ENCODE data around the gene FAM151A.

The FAM151A gene

GRCh38 chr1:54623216-54624007 is at the start of gene FAM151A:
TSS of gene FAM151A (minus strand) at chr1:54623525. CDS start at chr1:54623395, 130 bp downstream.
- DNase-seq (ENCODE audit: low read depth) = no peak
- no peak within 1 kb of the TSS for H3K4me3 ChIP-seq (ENCODE audit: low read depth, low read length)
- TF ChIP-seq CTCF (IDR thresholded peaks at IDR 0.05; ENCODE audit: low read depth, low read length, missing control alignments) = no peak

GRCh38 chr1:54671985-54672608 is 48.8 kb upstream of the FAM151A start:
- TF ChIP-seq CTCF (IDR thresholded peaks at IDR 0.05; ENCODE audit: low read depth, low read length, missing control alignments) = peak; percentile 98
- DNase-seq (ENCODE audit: low read depth) = peak; percentile 19

GRCh38 chr1:54668567-54668966 is 45.2 kb upstream of the FAM151A start:
- no peak overlapping the region for H3K4me3 ChIP-seq (ENCODE audit: low read depth, low read length)
- DNase-seq (ENCODE audit: low read depth) = no peak
- TF ChIP-seq CTCF (IDR thresholded peaks at IDR 0.05; ENCODE audit: low read depth, low read length, missing control alignments) = peak; percentile 28

More at GRCh38 chr1:54671985-54672608, 48.8 kb upstream of the FAM151A start:
- no peak overlapping the region for H3K4me3 ChIP-seq (ENCODE audit: low read depth, low read length)

GRCh38 chr1:54667797-54668196 is 44.5 kb upstream of the FAM151A start:
- DNase-seq (ENCODE audit: low read depth) = no peak
- no peak for TF ChIP-seq CTCF (IDR thresholded peaks at IDR 0.05; ENCODE audit: low read depth, low read length, missing control alignments)
- H3K4me3 ChIP-seq (ENCODE audit: low read depth, low read length) = no peak overlapping the region

- H3K4me3 ChIP-seq (ENCODE audit: low read depth, low read length) = no peak overlapping the region
- no peak for DNase-seq (ENCODE audit: low read depth)
- TF ChIP-seq CTCF (IDR thresholded peaks at IDR 0.05; ENCODE audit: low read depth, low read length, missing control alignments) = no peak
Measured at GRCh38 chr1:54666333-54666732, 43.0 kb upstream of the FAM151A start.

- no peak for TF ChIP-seq CTCF (IDR thresholded peaks at IDR 0.05; ENCODE audit: low read depth, low read length, missing control alignments)
- no peak for DNase-seq (ENCODE audit: low read depth)
- H3K4me3 ChIP-seq (ENCODE audit: low read depth, low read length) = no peak overlapping the region
Measured at GRCh38 chr1:54665852-54666251, 42.5 kb upstream of the FAM151A start.
